H1 (cell line): ENCODE measurements around the gene SLC51B. TPM values are rescaled to one million over a fixed set of nuclear protein-coding genes. Genes with fewer than 3 reads are reported as not detected.
A peak's percentile ranks its signal among the peaks of the same experiment; 100 is the strongest.

ENCODE experiments used
- CTCF ChIA-PET: fragments of 300-600 bp; sonication (Branson Sonifier 250); formaldehyde crosslinking; loops from one replicate; lab custom pipeline; 2021; ENCODE audit not compliant: partially characterized antibody; lab: Charles Lee
- POLR2A ChIA-PET: fragments of 300-600 bp; sonication (Branson Sonifier 250); formaldehyde crosslinking; loops from one replicate; lab custom pipeline; 2021; ENCODE audit warnings: inconsistent platforms; ENCODE audit not compliant: partially characterized antibody; lab: Charles Lee
- DNase-seq, 2 experiments: peaks; one replicate each; pipeline versions ENCODE4 v3.0.0 to v3.0.0-alpha.2; 2010 to 2022; ENCODE audit warnings: low spot score in 2 of 2, low read depth in 1 of 2, mixed read lengths in 1 of 2
- FAIRE-seq: peaks from 2 replicates; lab custom pipeline; 2011; peaks lifted over from hg19 to GRCh38; lab: Jason Lieb, UNC
- H2AFZ ChIP-seq: 2 replicates; pipeline ENCODE4 v1.8.1; 2012; ENCODE audit warnings: low read length, inconsistent platforms
- H2AK5ac ChIP-seq: 2 replicates; pipeline ENCODE4 v1.6.1; 2013; ENCODE audit warnings: low read depth, low read length
- H2BK120ac ChIP-seq: replicated peaks from 2 replicates; pipeline ENCODE3; 2013; ENCODE audit warnings: low read depth, low read length, inconsistent platforms
- H2BK12ac ChIP-seq: 2 replicates; pipeline ENCODE4 v1.6.1; 2013; ENCODE audit warnings: low read depth, low read length
- H2BK15ac ChIP-seq: 2 replicates; pipeline ENCODE4 v1.6.1; 2013; ENCODE audit warnings: low read length
- H2BK20ac ChIP-seq: 2 replicates; pipeline ENCODE4 v1.6.1; 2013; ENCODE audit warnings: low read length
- H2BK5ac ChIP-seq: 2 replicates; pipeline ENCODE4 v1.6.1; 2013; ENCODE audit warnings: low read depth, low read length
- H3K14ac ChIP-seq: 2 replicates; pipeline ENCODE4 v1.6.1; 2013; ENCODE audit warnings: inconsistent platforms; ENCODE audit not compliant: insufficient read length
- H3K18ac ChIP-seq: 2 replicates; pipeline ENCODE4 v1.6.1; 2013; ENCODE audit warnings: low read length; ENCODE audit errors: extremely low read depth
- H3K23ac ChIP-seq: 2 replicates; pipeline ENCODE4 v1.6.1; 2013; ENCODE audit warnings: inconsistent platforms; ENCODE audit not compliant: insufficient read length
- H3K23me2 ChIP-seq: 2 replicates; pipeline ENCODE4 v1.6.1; 2013; ENCODE audit warnings: low read depth, low read length
- H3K27ac ChIP-seq: 2 replicates; pipeline ENCODE4 v1.6.1; 2011; ENCODE audit warnings: low read depth, low read length, inconsistent platforms
- H3K27me3 ChIP-seq, 4 experiments: replicated peaks in 1 of 4; 1 replicate in 1 of 4; 2 replicates in 3 of 4; pipeline versions ENCODE4 v1.6.1 to v1.8.1; 2011 to 2013; ENCODE audit warnings: low read length in 3 of 4, mild to moderate bottlenecking in 3 of 4, inconsistent platforms in 2 of 4, mixed read lengths in 2 of 4, moderate library complexity in 1 of 4; ENCODE audit not compliant: control insufficient read depth in 3 of 4, insufficient read depth in 3 of 4; ENCODE audit errors: extremely low read depth in 1 of 4
- H3K36me3 ChIP-seq, 4 experiments: 2 replicates each; pipeline versions ENCODE4 v1.6.1 to v1.8.1; 2011 to 2013; ENCODE audit warnings: mild to moderate bottlenecking in 4 of 4, low read length in 3 of 4, moderate library complexity in 2 of 4, control low read depth in 1 of 4, inconsistent platforms in 1 of 4; ENCODE audit not compliant: insufficient read depth in 4 of 4, control insufficient read depth in 2 of 4
- H3K4ac ChIP-seq: replicated peaks from 2 replicates; pipeline ENCODE3; 2013; ENCODE audit warnings: low read length, low read depth, mixed read lengths, inconsistent platforms; ENCODE audit not compliant: insufficient read length
- H3K4me1 ChIP-seq, 4 experiments: replicated peaks in 1 of 4; 1 replicate in 1 of 4; 2 replicates in 3 of 4; pipeline versions ENCODE4 v1.6.1 to v1.8.1; 2011 to 2013; ENCODE audit warnings: low read length in 3 of 4, inconsistent platforms in 2 of 4, mixed read lengths in 1 of 4; ENCODE audit not compliant: insufficient read depth in 4 of 4, control insufficient read depth in 3 of 4
- H3K4me2 ChIP-seq, 2 experiments: 2 replicates each; pipeline versions ENCODE4 v1.6.1 to v1.8.1; 2011 to 2013; ENCODE audit warnings: low read depth in 2 of 2, low read length in 2 of 2, control low read depth in 1 of 2, inconsistent platforms in 1 of 2, mild to moderate bottlenecking in 1 of 2; ENCODE audit not compliant: insufficient read depth in 1 of 2
- H3K4me3 ChIP-seq, 4 experiments: fragments of 200-600, 300-600 bp in 1 of 4; sonication (generic), shearing (Covaris generic), sonication (Bioruptor Twin) in 1 of 4; 2 replicates each; pipeline versions ENCODE4 v1.5.1 to v1.8.1; 2011 to 2016; ENCODE audit warnings: low read length in 4 of 4, low read depth in 3 of 4, control low read depth in 2 of 4, inconsistent platforms in 2 of 4, mild to moderate bottlenecking in 2 of 4, mixed read lengths in 1 of 4, moderate library complexity in 1 of 4; ENCODE audit not compliant: insufficient read depth in 2 of 4; ENCODE audit errors: extremely low read depth in 1 of 4
- H3K56ac ChIP-seq: replicated peaks from 2 replicates; pipeline ENCODE3; 2013; ENCODE audit warnings: low read depth, mild to moderate bottlenecking, mixed read lengths, low read length, inconsistent platforms; ENCODE audit not compliant: insufficient read length
- H3K79me1 ChIP-seq: 2 replicates; pipeline ENCODE4 v1.6.1; 2013; ENCODE audit warnings: low read depth, low read length, control low read depth
- H3K79me2 ChIP-seq, 2 experiments: 2 replicates each; pipeline versions ENCODE4 v1.6.1 to v1.8.1; 2012 to 2013; ENCODE audit warnings: low read length in 2 of 2, mild to moderate bottlenecking in 2 of 2, inconsistent platforms in 1 of 2; ENCODE audit not compliant: insufficient read depth in 2 of 2, control insufficient read depth in 1 of 2
- H3K9ac ChIP-seq, 4 experiments: replicated peaks in 1 of 4; 1 replicate in 1 of 4; 2 replicates in 3 of 4; pipeline versions ENCODE4 v1.6.1 to v1.8.1; 2011 to 2013; ENCODE audit warnings: low read depth in 3 of 4, low read length in 3 of 4, control low read depth in 2 of 4, mild to moderate bottlenecking in 2 of 4, moderate library complexity in 2 of 4, inconsistent platforms in 1 of 4; ENCODE audit errors: extremely low read depth in 1 of 4
- H3K9me3 ChIP-seq, 2 experiments: 2 replicates each; pipeline versions ENCODE4 v1.6.1 to v1.8.1; 2012 to 2013; ENCODE audit warnings: mild to moderate bottlenecking in 2 of 2, moderate library complexity in 2 of 2, control low read depth in 1 of 2, inconsistent platforms in 1 of 2, low read depth in 1 of 2, low read length in 1 of 2, mixed read lengths in 1 of 2; ENCODE audit not compliant: insufficient read depth in 2 of 2
- H4K20me1 ChIP-seq, 2 experiments: replicated peaks in 1 of 2; 2 replicates each; pipeline versions ENCODE3 to v1.8.1; 2011 to 2013; ENCODE audit warnings: inconsistent platforms in 2 of 2, low read length in 2 of 2, mild to moderate bottlenecking in 1 of 2; ENCODE audit not compliant: insufficient read depth in 2 of 2, control insufficient read depth in 1 of 2
- H4K5ac ChIP-seq: 2 replicates; pipeline ENCODE4 v1.6.1; 2013; ENCODE audit warnings: low read length, low read depth, mixed read lengths, inconsistent platforms; ENCODE audit not compliant: insufficient read length
- H4K8ac ChIP-seq: 2 replicates; pipeline ENCODE4 v1.8.0; 2013; ENCODE audit warnings: mild to moderate bottlenecking, moderate library complexity, low read length, inconsistent platforms; ENCODE audit not compliant: insufficient read depth; ENCODE audit errors: extremely low read depth
- H4K91ac ChIP-seq: replicated peaks from 2 replicates; pipeline ENCODE3; 2013; ENCODE audit warnings: low read length, mixed read lengths, inconsistent platforms; ENCODE audit not compliant: insufficient read length
- CBX8 ChIP-seq: fragments of 300-800, 300-1000 bp; sonication (generic); IDR thresholded peaks from 2 replicates; pipeline ENCODE4 v1.7.1; 2016; ENCODE audit warnings: low read depth, low read length, borderline replicate concordance
- CHD1 ChIP-seq: IDR thresholded peaks from 2 replicates; pipeline ENCODE4 v1.6.1; 2012; ENCODE audit warnings: low read depth, low read length, improper control_type of control experiment
- CHD2 ChIP-seq: IDR thresholded peaks from 2 replicates; pipeline ENCODE4 v1.6.1; 2012; ENCODE audit warnings: low read length, improper control_type of control experiment
- CTBP2 ChIP-seq: IDR thresholded peaks from 2 replicates; pipeline ENCODE4 v1.7.0; 2011; ENCODE audit warnings: borderline replicate concordance, mild to moderate bottlenecking, moderate library complexity, mixed read lengths, low read length; ENCODE audit not compliant: insufficient read depth, insufficient read length
- JUN ChIP-seq: IDR thresholded peaks from 2 replicates; pipeline ENCODE4 v1.6.1; 2011; ENCODE audit warnings: low read depth, mild to moderate bottlenecking, improper control_type of control experiment, low read length
- PHF8 ChIP-seq: fragments of 200-600 bp; sonication (generic); conservative IDR thresholded peaks from 2 replicates; pipeline ENCODE4 v1.7.1; 2012; ENCODE audit warnings: low read depth, mild to moderate bottlenecking, inconsistent platforms, low read length, moderate library complexity
- POLR2AphosphoS5 ChIP-seq: IDR thresholded peaks from 2 replicates; pipeline ENCODE4 v1.6.1; 2011; ENCODE audit warnings: low read depth, low read length
- POU5F1 ChIP-seq: IDR thresholded peaks from 2 replicates; pipeline ENCODE4 v1.6.1; 2011; ENCODE audit warnings: low read depth, mild to moderate bottlenecking, low read length, moderate library complexity
- SAP30 ChIP-seq: fragments of 300-600 bp; sonication (generic); IDR thresholded peaks from 2 replicates; pipeline ENCODE4 v1.7.1; 2012; ENCODE audit warnings: low read length, moderate library complexity, mild to moderate bottlenecking, inconsistent platforms; ENCODE audit not compliant: insufficient read depth, insufficient replicate concordance
- SP1 ChIP-seq: IDR thresholded peaks from 2 replicates; pipeline ENCODE4 v1.6.1; 2011; ENCODE audit warnings: low read depth, low read length
- SP4 ChIP-seq: IDR thresholded peaks from 2 replicates; pipeline ENCODE4 v1.6.1; 2012; ENCODE audit warnings: low read length, inconsistent platforms
- YY1 ChIP-seq: IDR thresholded peaks from 2 replicates; pipeline ENCODE4 v1.6.1; 2011; ENCODE audit warnings: low read depth, mild to moderate bottlenecking, low read length
- WGBS, 2 experiments: shearing (Covaris generic) in 1 of 2; methylation state at CpG; one replicate each; pipeline versions ENCODE4 v1.1.6 to v1.1.7; 2013 to 2015; ENCODE audit warnings: low lambda C conversion rate in 2 of 2, mixed read lengths in 2 of 2, inconsistent platforms in 1 of 2, low coverage in 1 of 2, missing lambda C conversion rate in 1 of 2; ENCODE audit not compliant: insufficient replicate concordance in 2 of 2, insufficient coverage in 1 of 2, insufficient read length in 1 of 2; ENCODE audit errors: extremely low coverage in 1 of 2, missing lambda C conversion rate in 1 of 2; 5-methylcytosine and 5-hydroxymethylcytosine counted together
- polyA plus RNA-seq, 7 experiments: library from polyadenylated mRNA; depleted of rRNA in 3 of 7; stranded (reverse) in 5 of 7; unstranded in 2 of 7; fragments of >200 nt in 5 of 7; fragments of 200-250 nt in 2 of 7; gene quantifications; 1 replicate in 5 of 7; 2 replicates in 1 of 7; 4 replicates in 1 of 7; pipeline versions ENCODE4 v1.2.1 to v1.2.3, GENCODE V29; 2011 to 2013; ENCODE audit warnings: missing spikeins in 2 of 7, mixed read lengths in 2 of 7
- total RNA-seq: library from RNA; stranded (reverse); fragmentation: NEBNext Ultra II Directional; extraction: Animal tissue kit (Norgen Biotek cat#: 25700); gene quantifications from 2 replicates; pipeline ENCODE4 v1.2.1, GENCODE V29; 2021

The SLC51B gene
- total and polyA plus RNA-seq, 2 of the 8 experiments (the other 6 are each of a cell fraction or from before 2014, with no cell fraction given): not detected

GRCh38 chr15:65028921-65029735 is 16.1 kb upstream of the SLC51B start, which contains the start of gene MTFMT:
MTFMT (minus strand) TSS chr15:65029639; CDS start chr15:65029613, 26 bp downstream.
- no peak within 1 kb of the TSS for H3K4ac ChIP-seq
- peaks cover 0 to 1% of the 10 kb centered on the region in 2 experiments for H4K20me1 ChIP-seq
- FAIRE-seq: no peak
- H2BK5ac ChIP-seq: no peak within 1 kb of the TSS
- ChIA-PET POLR2A (interaction anchor here (0.6 kb wide), 1 partner anchor 27 kb away, joined by 3 read pairs; no protein-coding TSS in a partner anchor), CTCF (no interaction called here)
- H3K14ac ChIP-seq: no peak within 1 kb of the TSS
- H3K9ac ChIP-seq: peak within 1 kb of the TSS; percentile 72 to 87 (median 76)
- peaks cover 0 to 2% (median 0%) of the 10 kb centered on the region in 4 experiments; a peak in 1 of 7 replicates for H3K4me1 ChIP-seq
- no peak within 1 kb of the TSS for H2BK12ac ChIP-seq
- H2AK5ac ChIP-seq: no peak within 1 kb of the TSS
- H2BK120ac ChIP-seq: no peak within 1 kb of the TSS
- no peaks in the 10 kb centered on the region for H3K27me3 ChIP-seq
- no peak within 1 kb of the TSS for H2BK20ac ChIP-seq
- peak within 1 kb of the TSS; percentile 43; the same call in 1 of the 2 replicates for H2AFZ ChIP-seq
- H3K79me2 ChIP-seq: peaks cover 0 to 7% of the 10 kb centered on the region in 2 experiments; a peak in 1 of 4 replicates
- H3K79me1 ChIP-seq: peaks cover 5% of the 10 kb centered on the region; the same call in 1 of the 2 replicates
- H3K23me2 ChIP-seq: no peaks in the 10 kb centered on the region; the same call in 1 of the 2 replicates
- H3K27ac ChIP-seq: no peak within 1 kb of the TSS; the same call in 1 of the 2 replicates
- WGBS, 2 experiments: 1% methylated on average over 73 of the region's 73 CpGs; no CpG with 5 or more reads in 1 of the 2 experiments
- peak within 1 kb of the TSS; percentile 87 for H4K8ac ChIP-seq
- peak within 1 kb of the TSS; percentile 75 to 93 (median 88) for H3K4me3 ChIP-seq
- peak within 1 kb of the TSS; percentile 40 for H4K91ac ChIP-seq
- no peak within 1 kb of the TSS for H2BK15ac ChIP-seq
- H3K56ac ChIP-seq: no peak within 1 kb of the TSS
- peak within 1 kb of the TSS; percentile 80; the same call in 1 of the 2 replicates for H3K18ac ChIP-seq
- peak in 1 of 2 experiments; percentile 98 for DNase-seq
- H3K23ac ChIP-seq: no peak within 1 kb of the TSS
- H4K5ac ChIP-seq: peak within 1 kb of the TSS; percentile 71
- H3K4me2 ChIP-seq: peak within 1 kb of the TSS; percentile 88 to 94
- no peaks in the 10 kb centered on the region for H3K9me3 ChIP-seq
- H3K36me3 ChIP-seq: peaks cover 0 to 16% (median 2%) of the 10 kb centered on the region in 4 experiments; a peak in 5 of 8 replicates
- TF ChIP-seq SP1: no peak
- TF ChIP-seq PHF8: peak; percentile 93
- TF ChIP-seq CHD2: no peak
- TF ChIP-seq POU5F1: no peak
- no peak for TF ChIP-seq SP4
- TF ChIP-seq CBX8: no peak
- no peak for TF ChIP-seq JUN
- TF ChIP-seq POLR2AphosphoS5: peak; percentile 72
- no peak for TF ChIP-seq CHD1
- TF ChIP-seq YY1: peak; percentile 49; the same call in 1 of the 2 replicates
- TF ChIP-seq CTBP2: no peak
- no peak for TF ChIP-seq SAP30
